HG03558 (cell line): ENCODE data around the gene ZNF580.
A peak's percentile ranks its signal among the peaks of the same experiment; 100 is the strongest.

Source experiments
- ATAC-seq: cut with Tn5 transposase; IDR thresholded peaks from one replicate; pipeline ENCODE4 v1.9.1; 2021; ENCODE audit warnings: moderate number of reproducible peaks; ENCODE audit not compliant: unreplicated experiment; ENCODE audit errors: extremely low read depth

Gene ZNF580

GRCh38 chr19:55640577-55641425 lies at the start of gene ZNF580:
Gene ZNF580 (plus strand): TSS chr19:55641002. CDS start chr19:55642509, 1,507 bp downstream.
- no peak for ATAC-seq

DNA sequence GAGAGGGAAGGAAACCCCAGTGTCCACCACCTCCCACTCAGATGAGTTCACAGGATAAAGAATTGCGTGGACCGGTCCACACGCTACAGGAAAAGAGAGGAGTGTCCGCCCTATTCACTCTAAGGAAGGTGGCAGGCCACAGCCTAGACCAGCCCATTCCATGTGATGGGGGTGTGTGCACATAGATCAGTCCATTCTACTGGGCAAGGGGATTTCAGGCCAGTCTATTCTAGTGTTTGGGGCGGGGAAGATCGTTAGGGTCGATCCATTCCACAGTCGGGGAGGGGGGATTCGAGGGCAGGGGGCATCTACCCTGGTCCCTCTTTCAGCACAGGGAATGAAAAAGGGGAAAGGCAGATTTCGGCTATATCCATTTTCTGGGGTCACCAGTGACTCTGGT lies 49.2 kb upstream of the ZNF580 start:
- ATAC-seq: no peak

DNA sequence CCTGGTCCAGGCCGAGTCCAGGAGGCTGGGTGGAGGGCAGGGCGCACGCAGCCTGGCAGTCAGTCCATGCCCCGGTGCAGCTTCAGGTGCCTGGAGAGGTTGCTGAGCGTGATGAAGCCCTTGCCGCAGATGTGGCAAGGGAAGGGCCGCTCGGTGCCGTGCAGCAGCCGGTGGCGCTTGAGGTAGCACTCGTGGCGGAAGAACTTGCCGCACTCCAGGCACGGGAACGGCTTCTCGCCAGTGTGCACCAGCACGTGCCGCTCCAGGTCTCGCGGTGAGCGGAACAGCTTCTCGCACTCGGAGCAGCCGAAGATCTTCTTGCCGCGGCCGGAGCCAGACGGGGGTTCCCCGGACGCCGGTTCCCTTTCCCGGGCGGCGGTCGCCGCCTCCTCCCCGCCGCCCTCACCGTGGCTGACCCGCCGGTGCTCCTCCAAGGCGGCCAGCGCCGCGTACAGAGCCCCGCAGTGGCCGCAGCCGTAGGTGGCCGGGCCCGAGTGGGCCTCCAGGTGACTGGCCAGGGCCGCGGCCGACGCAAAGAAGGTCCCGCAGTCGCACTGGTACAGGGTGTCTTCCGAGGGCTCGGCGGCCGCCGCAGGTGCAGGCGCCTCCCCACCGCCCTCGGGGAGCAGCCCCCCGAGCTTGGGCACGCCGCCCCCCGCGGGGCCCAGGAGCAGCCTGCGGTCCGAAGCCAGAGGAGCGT lies 48.3 kb upstream of the ZNF580 start:
- no peak for ATAC-seq

- ATAC-seq: no peak
These were observed 47.6 kb upstream of the ZNF580 start for GRCh38 chr19:55593096-55593772.

DNA sequence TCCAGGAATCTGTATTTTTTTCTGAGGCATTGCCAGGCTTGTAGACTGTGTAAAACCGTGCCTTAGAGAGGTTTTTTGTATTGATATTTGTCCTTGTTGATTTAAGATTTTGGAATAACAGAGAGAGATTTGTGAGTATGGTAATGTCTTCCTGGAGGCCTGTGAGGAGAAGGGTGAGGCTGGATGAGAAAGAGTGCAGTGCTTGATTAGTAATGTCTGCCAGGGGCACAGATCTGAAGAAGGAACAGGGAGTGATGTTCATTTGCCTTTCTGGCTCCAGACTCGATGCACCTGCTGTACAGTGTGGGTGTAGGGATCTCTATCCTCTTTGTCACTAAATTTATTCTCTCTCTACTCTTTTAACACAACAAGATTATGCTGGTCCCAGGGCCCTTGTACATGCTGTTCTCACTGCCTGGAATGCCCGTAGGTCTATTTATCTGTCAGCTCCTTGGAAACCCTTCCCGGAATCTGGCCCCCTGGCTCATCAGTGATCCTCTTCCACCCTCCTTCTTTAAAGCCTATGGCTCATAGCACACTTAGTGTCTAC lies 45.7 kb upstream of the ZNF580 start:
- ATAC-seq: no peak

DNA sequence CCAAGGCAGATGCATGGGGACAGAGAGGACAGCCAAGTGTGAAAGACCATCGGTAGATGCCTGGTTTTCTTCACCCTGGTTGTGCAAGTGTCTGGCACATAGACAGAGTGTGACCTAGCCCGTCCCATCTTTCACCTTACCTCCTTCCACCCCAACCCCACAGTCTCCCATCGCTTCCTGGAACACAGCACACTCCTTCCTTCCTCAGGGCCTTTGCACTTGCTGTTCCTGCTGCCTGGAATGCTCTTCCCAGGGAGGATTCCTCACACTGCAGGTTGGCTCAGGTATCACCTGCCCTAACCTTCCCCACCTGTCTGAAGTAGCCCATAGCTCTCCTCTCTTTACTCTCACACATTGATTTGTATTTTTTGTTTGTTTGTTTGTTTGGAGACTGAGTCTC lies 44.5 kb upstream of the ZNF580 start:
- ATAC-seq: no peak

GRCh38 chr19:55597501-55597921 lies 43.3 kb upstream of the ZNF580 start:
- no peak for ATAC-seq

GRCh38 chr19:55598034-55598433 lies 42.8 kb upstream of the ZNF580 start:
- ATAC-seq: no peak

DNA sequence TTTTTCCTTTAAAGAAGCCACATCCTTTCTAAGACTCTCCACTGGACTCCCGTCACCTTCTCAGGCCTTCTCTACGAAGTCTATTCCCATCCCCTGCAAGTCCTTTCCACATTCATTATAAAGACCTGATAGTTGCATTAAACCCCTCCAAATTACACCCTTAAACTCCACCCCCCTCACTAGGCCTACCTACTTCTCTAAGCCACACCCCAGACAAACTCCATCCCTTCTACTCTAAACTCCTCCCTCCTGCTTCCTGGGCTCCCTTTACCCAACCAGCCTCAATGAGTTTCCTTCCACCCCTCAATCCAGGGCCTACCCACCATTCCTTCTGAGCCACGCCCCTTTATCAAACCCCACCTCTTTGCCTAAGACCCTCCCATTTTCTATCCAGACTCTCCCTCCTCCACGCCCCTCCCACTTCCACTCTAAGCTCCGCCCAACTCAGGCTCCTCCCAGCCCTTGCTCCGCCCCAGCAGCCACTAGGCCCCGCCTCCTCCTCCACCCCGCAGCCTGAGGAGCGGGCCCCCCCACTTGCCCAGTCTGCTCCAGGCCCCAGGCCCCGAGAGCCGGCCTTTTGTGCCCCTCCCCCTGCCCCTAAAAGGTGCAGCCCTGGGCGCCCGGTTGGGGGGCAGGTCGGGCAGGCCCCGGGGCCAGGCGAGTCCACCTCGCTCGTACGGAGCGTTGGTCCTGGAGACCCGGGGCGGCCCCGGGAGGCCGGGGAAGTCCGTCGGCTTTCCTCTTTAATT lies 41.9 kb upstream of the ZNF580 start:
- peak; percentile 19 for ATAC-seq

- ATAC-seq: peak; percentile 24
These were observed 41.3 kb upstream of the ZNF580 start, which contains the start of gene FIZ1 for GRCh38 chr19:55599468-55599841. Gene FIZ1 (minus strand): TSS chr19:55599517. CDS start chr19:55597865, 1,652 bp downstream.

- ATAC-seq: peak; percentile 20
These were observed 40.8 kb upstream of the ZNF580 start, which contains the start of gene ZNF524 for GRCh38 chr19:55599842-55600661. Gene ZNF524 (plus strand): TSS chr19:55600288. CDS start chr19:55602113, 1,825 bp downstream.

DNA sequence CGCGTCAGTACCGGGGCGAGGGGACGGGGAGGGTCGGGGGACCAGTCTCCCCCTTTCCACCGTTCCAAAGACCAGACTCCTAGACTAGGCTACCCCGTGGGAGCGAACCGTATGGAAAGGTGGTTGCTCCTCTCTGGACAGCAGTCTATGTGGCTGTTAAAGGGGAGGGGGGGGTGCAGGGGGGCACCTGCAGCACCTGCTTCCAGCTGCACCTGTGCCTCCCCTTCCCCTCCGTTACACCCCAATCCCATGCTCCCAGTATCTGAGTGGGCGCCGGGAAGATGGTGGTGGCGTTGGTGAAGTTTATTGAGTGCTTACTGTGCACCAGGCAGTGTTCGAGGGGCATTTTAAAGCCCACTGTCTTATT lies 40.2 kb upstream of the ZNF580 start:
- ATAC-seq: no peak

- ATAC-seq: no peak
These were observed 39.7 kb upstream of the ZNF580 start for GRCh38 chr19:55601084-55601483.

DNA sequence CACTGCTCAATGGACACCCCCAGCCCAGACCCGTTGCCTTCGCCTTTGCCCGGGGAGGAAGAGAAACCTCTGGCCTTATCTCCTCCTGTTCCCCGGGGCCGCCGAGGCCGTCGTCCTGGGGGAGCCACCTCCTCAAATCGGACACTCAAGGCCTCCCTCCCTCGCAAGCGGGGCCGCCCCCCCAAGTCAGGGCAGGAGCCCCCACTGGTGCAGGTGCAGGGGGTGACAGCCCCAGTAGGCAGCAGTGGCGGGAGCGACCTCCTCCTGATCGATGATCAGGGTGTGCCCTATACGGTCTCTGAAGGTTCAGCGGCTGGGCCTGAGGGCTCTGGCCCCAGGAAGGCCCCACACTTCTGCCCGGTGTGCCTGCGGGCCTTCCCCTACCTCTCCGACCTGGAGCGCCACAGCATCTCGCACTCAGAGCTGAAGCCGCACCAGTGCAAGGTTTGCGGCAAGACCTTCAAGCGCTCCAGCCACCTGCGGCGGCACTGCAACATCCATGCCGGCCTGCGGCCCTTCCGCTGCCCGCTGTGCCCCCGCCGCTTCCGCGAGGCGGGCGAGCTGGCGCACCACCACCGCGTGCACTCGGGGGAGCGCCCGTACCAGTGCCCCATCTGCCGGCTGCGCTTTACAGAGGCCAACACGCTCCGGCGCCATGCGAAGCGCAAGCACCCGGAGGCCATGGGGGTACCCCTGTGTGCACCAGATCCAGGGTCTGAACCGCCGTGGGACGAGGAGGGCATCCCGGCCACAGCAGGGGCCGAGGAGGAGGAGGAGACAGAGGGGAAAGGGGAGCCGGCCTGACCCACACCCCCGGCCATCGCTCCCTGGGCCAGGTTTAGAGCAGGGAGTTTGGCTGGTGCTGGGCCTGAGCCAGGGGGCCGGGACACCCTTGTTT lies 38.4 kb upstream of the ZNF580 start:
- no peak for ATAC-seq

- no peak for ATAC-seq
These were observed 37.7 kb upstream of the ZNF580 start for GRCh38 chr19:55603115-55603514.

GRCh38 chr19:55603581-55604292 lies 37.1 kb upstream of the ZNF580 start:
- ATAC-seq: no peak

DNA sequence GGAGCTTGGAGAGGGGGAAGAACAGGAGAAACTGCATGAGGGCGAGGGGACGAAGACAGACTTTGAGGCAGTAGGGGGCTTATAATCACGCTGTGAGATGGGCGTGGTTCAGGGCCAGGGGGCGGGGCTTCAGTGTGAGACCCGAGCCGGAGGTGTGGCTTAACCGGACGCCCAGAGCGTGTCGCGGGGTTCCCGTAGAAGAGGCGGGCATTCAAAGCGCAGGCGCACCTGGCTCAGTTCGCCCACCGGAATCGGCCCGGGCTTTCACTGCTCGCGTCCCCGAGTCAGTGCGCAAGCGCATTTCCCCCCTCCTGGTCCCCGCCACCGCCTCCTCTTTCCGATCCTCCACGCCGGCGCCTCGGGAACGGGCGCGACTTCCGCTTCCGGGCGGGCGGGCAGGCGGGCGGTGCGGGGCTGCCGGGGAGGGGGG lies 35.6 kb upstream of the ZNF580 start:
- ATAC-seq: peak; percentile 30
